GM12873 (cell line): ENCODE measurements around the gene STUB1.

Experiments used
- CTCF ChIP-seq: IDR thresholded peaks from 2 replicates; pipeline ENCODE4 v1.5.1; 2012; ENCODE audit warnings: low read depth, mild to moderate bottlenecking, moderate library complexity, low read length, control low read depth; ENCODE audit not compliant: insufficient read depth; ENCODE audit errors: missing control alignments

STUB1 gene

GRCh38 chr16:716768-717325 lies 36.6 kb downstream of the STUB1 start:
- TF ChIP-seq CTCF: no peak

DNA sequence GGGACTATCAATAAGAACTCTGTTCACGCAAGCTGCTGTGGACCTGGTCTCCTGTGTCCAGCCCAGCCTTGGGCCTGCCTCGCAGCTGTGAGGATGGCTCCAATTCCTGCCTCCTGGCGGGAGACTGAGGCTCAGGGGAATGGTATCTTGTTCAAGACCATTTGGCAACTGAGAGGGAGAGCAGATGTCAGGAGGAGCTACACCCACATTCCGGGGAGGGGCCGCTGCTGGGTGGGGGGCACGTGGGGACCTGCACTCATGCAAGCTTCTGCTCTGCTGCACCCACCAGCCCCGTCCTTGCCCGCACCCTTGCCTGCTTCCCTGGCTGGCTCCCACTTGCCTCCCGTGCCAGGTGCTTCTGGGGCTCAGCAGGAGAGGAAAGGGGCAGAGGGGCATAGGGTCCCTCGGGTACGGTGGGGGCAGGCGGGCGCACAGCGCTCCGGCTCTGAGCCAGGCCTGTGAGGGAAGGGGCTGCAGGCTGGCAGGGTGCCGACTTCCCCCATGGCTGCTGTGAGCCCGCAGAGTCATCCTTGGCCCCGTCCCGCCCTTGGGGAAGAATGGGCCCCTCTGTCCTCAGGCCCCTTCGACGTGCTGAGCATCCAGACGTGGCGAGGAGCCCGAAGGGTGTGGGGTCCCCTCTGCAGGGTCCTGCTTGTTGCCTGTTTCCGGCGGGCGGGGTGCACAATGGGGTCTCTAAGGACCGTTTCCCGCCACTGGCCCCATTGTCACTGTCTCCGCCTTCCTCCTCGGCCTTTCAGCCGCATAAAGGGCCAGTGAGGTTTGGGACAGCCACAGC lies 37.4 kb downstream of the STUB1 start:
- no peak for TF ChIP-seq CTCF

GRCh38 chr16:718389-718788 lies 38.2 kb downstream of the STUB1 start:
- TF ChIP-seq CTCF: no peak

GRCh38 chr16:718922-719321 lies 38.7 kb downstream of the STUB1 start:
- no peak for TF ChIP-seq CTCF

DNA sequence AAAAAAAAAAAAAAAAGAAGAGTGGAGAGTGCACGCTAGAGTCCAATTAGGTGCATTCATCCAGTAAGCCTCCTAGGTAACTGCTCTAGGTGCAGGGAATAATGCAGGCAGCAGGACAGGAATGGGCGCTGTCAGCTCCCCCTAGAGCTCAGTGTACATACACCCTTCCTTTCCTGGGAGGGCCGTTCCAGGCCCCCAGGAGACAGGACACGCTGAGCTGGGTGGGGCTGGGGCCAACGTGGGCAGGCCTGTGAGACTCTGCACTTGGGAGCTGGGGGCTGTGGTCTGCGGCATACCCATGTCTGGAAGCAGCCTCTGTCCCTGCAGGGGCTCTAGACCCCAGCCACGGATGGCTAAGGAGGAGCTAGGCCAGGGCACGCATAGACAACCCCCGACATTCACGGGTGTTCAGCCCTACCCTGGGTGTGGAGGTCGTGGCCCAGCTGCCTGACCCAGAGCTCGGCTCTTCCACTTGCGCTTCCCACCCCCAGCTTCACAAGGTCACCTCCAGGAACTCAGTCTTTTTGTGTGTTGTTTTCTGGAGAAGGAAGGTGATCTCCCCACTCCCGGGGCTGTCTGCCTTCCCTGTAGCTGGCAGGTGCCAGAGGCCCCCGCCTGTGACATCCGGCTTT lies 39.7 kb downstream of the STUB1 start:
- TF ChIP-seq CTCF: peak; percentile 48

DNA sequence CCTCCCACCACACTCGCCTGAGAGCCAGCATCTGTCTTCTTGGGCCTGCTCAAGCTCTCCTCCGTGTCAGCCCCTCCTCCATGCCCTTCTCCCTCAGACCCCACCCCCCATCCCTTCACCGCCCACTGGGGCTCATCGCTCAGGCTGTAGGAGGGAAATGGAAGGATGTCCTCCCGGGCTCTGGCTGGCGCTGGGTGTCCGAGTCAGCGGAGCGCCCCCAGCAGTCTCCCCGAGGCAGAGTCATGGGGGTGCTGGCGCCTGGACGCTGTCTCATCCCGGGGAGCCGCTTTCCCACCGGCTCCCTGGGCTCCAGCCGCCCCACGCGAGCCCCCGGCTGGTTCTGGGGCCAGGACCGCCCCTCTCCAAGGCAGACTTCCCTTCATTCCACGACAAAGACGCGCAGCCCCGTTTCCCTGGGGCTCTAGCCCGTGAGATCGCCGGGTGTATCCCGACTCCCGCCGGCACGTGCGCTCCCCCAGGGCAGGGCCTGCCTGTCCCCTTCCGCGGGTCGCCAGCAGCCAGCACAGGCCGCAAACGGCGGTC lies 40.3 kb downstream of the STUB1 start:
- peak; percentile 45 for TF ChIP-seq CTCF
